Spinal cord (tissue), 10 donors: ENCODE measurements around the gene KCNK4. TPM values are rescaled to one million over a fixed set of nuclear protein-coding genes. Genes with fewer than 3 reads are reported as not detected.

Source experiments
- DNase-seq, 6 donors: peaks; one replicate each; pipeline versions ENCODE4 v3.0.0 to v3.0.0-alpha.2; 2013 to 2015; ENCODE audit warnings: low spot score in 6 of 6, low read depth in 4 of 6
- H3K27ac ChIP-seq: one replicate; pipeline ENCODE4 v1.5.1; 2013; ENCODE audit warnings: low read depth, low read length, control low read depth
- H3K27me3 ChIP-seq: one replicate; pipeline ENCODE4 v1.6.1; 2013; ENCODE audit warnings: low read length; ENCODE audit not compliant: control insufficient read depth, insufficient read depth
- H3K36me3 ChIP-seq: one replicate; pipeline ENCODE4 v1.6.1; 2013; ENCODE audit warnings: low read length; ENCODE audit not compliant: control insufficient read depth, insufficient read depth
- H3K4me1 ChIP-seq: one replicate; pipeline ENCODE4 v1.6.1; 2013; ENCODE audit warnings: low read length; ENCODE audit not compliant: control insufficient read depth, insufficient read depth
- H3K4me3 ChIP-seq: one replicate; pipeline ENCODE4 v1.5.1; 2013; ENCODE audit warnings: low read depth, low read length, control low read depth
- H3K9me3 ChIP-seq: one replicate; pipeline ENCODE4 v1.6.1; 2013; ENCODE audit warnings: low read length; ENCODE audit not compliant: control insufficient read depth, insufficient read depth
- WGBS: methylation state at CpG from one replicate; pipeline ENCODE4 v1.1.5; 2013; ENCODE audit warnings: missing lambda C conversion rate; ENCODE audit not compliant: insufficient coverage; 5-methylcytosine and 5-hydroxymethylcytosine counted together
- polyA plus RNA-seq, 2 donors: library from polyadenylated mRNA; unstranded; fragments of 120-200 nt; gene quantifications; one replicate each; pipeline ENCODE4 v1.2.1, GENCODE V29; 2013; ENCODE audit not compliant: insufficient read length in 2 of 2
- total RNA-seq, 2 donors: library from RNA; depleted of rRNA in 1 of 2; stranded (reverse); fragments of 120-200 nt in 1 of 2; fragments of >200 nt in 1 of 2; gene quantifications; one replicate each; pipeline versions ENCODE4 v1.2.3 to v1.2.4, GENCODE V29; 2013 to 2014
- donor health status: healthy.

Gene KCNK4
- total and polyA plus RNA-seq, 4 donors: 1.0 to 7.8 (median 4.8) TPM

DNA sequence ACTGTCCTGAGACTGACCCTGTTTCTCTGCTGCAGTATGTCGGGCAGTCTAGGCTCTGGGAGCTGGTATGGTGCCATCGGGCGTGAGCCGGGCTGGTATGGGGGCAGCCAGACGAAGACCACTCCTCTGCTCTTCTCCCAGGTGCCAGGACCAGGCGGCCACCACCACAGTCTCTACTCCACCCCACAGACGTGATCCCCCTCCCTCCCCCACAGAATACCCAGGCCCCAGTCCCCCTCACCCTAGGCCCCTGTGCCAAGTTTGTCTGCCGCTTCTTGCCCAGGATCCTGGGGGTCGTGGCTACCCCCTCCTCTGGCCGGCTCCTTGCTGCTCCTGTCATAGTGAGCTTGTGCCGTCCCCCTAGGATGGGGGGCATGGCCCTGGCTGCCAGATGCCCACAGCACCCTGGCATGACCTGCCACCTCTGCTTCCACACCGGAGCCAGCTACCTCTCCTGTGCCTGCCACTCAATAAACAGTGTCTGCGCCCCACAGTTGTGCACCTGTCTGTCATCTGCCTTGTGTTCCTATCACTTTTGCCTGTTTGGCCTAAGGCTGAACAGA lies 2.0 kb upstream of the KCNK4 start:
- H3K9me3 ChIP-seq: no peaks in the 10 kb centered on the region
- WGBS: 91% methylated on average over 13 of the region's 13 CpGs
- no peak overlapping the region for H3K4me3 ChIP-seq
- H3K4me1 ChIP-seq: peaks cover 53% of the 10 kb centered on the region
- peaks cover 33% of the 10 kb centered on the region for H3K36me3 ChIP-seq
- H3K27me3 ChIP-seq: peaks cover 29% of the 10 kb centered on the region
- no peak overlapping the region for H3K27ac ChIP-seq
- no peak for DNase-seq

GRCh38 chr11:64290352-64291261 lies 495 bp upstream of the KCNK4 start:
- Histone ChIP-seq H3K4me1 (peaks cover 59% of the 10 kb centered on the region), H3K4me3 (peak overlapping the region; percentile 18), H3K9me3 (no peaks in the 10 kb centered on the region), H3K36me3 (peaks cover 33% of the 10 kb centered on the region), H3K27ac (no peak overlapping the region), H3K27me3 (peaks cover 38% of the 10 kb centered on the region)
- WGBS: 34% methylated on average over 9 of the region's 10 CpGs
- no peak for DNase-seq

DNA sequence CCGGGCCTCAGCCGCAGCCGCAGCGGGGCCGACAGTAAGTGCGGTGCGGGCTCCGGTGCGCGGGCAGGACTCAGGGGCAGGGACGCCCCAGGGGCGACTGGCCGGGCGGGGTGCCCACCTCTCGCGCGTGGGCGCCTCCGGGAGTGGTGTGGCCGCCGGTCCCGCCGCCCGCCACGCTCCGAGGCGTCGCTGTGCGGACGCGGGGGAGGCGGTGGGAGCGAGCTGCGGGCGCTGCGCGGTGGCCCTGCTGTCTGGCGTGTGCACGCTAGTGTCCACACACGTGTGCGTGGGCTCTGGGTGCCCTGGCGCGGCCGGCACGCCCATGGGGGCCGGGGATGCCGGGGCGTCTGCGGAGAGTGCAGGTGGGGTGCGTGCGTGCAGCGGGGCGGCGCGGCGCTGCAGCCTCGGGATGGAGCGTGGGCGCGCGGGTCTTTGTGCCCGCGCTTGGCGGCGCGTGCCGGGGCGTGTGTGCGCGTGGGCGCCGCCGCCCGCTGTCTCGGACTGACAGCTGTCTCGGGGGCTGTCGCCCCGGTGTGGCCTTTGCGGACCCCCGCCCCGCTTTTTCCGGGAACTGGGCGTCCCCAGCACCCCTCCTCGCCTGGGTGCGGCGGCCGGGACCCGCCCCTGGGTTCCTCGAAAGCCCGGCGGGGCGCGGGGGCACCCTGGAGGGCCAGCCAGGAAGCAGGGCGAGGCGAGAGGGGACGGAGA lies 804 bp downstream of the KCNK4 start:
- no peaks in the 10 kb centered on the region for H3K9me3 ChIP-seq
- peak overlapping the region; percentile 20 for H3K4me3 ChIP-seq
- peaks cover 51% of the 10 kb centered on the region for H3K27me3 ChIP-seq
- peaks cover 29% of the 10 kb centered on the region for H3K36me3 ChIP-seq
- peak in 2 of 6 donors; percentile 77 to 82 for DNase-seq
- H3K27ac ChIP-seq: no peak overlapping the region
- under 1% methylated on average over 96 of the region's 96 CpGs for WGBS
- H3K4me1 ChIP-seq: peaks cover 50% of the 10 kb centered on the region

- Histone ChIP-seq H3K4me1 (peaks cover 48% of the 10 kb centered on the region), H3K4me3 (peak overlapping the region; percentile 20), H3K9me3 (no peaks in the 10 kb centered on the region), H3K27ac (no peak overlapping the region), H3K27me3 (peaks cover 59% of the 10 kb centered on the region), H3K36me3 (peaks cover 25% of the 10 kb centered on the region)
- WGBS: 23% methylated on average over 30 of the region's 42 CpGs
- peak in 1 of 6 donors; percentile 25 for DNase-seq
These were observed 1.6 kb downstream of the KCNK4 start for GRCh38 chr11:64292460-64293254.

- H3K27me3 ChIP-seq: peaks cover 80% of the 10 kb centered on the region
- WGBS: 54% methylated on average over 2 of the region's 3 CpGs
- H3K36me3 ChIP-seq: peaks cover 10% of the 10 kb centered on the region
- DNase-seq: peak in 1 of 6 donors; percentile 32
- no peak overlapping the region for H3K27ac ChIP-seq
- no peak overlapping the region for H3K4me3 ChIP-seq
- peaks cover 57% of the 10 kb centered on the region for H3K4me1 ChIP-seq
- no peaks in the 10 kb centered on the region for H3K9me3 ChIP-seq
These were observed 3.7 kb downstream of the KCNK4 start for GRCh38 chr11:64294774-64295173.

DNA sequence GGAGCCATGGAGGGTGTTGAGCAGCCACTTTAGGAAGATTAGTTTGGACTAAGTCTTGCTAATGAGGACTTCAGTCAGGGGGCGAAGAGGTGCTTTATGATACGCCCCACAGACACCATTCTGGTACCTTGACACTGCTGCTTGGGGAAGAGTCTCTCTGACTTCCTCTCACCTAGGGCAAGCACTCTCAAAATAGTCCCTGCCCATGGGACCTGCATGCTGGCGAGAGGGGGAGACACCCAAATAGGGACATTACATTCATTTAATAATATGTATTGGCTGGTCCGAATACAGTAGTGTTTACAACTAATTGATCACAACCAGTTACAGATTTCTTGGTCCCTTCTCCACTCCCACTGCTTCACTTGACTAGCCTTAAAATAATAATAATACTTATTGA lies 4.7 kb downstream of the KCNK4 start:
- Histone ChIP-seq H3K9me3 (no peaks in the 10 kb centered on the region), H3K4me1 (peaks cover 65% of the 10 kb centered on the region), H3K4me3 (no peak overlapping the region), H3K27me3 (peaks cover 83% of the 10 kb centered on the region), H3K27ac (no peak overlapping the region), H3K36me3 (peaks cover 10% of the 10 kb centered on the region)
- no peak for DNase-seq
- no CpG with 5 or more reads among the region's 4 CpGs for WGBS

DNA sequence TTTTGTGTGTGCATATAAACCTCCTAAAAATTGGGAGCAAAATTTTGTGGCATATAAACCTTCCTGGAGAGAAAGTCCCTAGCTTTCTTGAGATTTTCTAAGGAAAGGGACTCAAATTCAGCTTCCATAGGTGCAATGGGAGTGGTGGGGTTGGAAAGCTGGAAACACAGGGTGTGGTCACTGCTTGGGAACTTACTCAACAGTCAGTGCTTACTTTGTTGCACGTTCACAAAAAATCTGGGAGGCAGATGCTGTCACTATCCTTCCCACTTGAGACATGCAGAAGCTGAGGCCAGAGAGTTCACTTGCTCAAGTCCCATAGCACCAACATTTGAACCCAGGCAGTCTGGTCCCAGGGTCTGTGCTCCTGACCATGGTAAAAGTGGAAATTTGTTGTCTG lies 5.1 kb downstream of the KCNK4 start:
- Histone ChIP-seq H3K27me3 (peaks cover 82% of the 10 kb centered on the region), H3K9me3 (no peaks in the 10 kb centered on the region), H3K4me1 (peaks cover 65% of the 10 kb centered on the region), H3K27ac (no peak overlapping the region), H3K4me3 (no peak overlapping the region), H3K36me3 (peaks cover 8% of the 10 kb centered on the region)
- 33% methylated on average over 1 of the region's 1 CpG for WGBS
- DNase-seq: no peak

DNA sequence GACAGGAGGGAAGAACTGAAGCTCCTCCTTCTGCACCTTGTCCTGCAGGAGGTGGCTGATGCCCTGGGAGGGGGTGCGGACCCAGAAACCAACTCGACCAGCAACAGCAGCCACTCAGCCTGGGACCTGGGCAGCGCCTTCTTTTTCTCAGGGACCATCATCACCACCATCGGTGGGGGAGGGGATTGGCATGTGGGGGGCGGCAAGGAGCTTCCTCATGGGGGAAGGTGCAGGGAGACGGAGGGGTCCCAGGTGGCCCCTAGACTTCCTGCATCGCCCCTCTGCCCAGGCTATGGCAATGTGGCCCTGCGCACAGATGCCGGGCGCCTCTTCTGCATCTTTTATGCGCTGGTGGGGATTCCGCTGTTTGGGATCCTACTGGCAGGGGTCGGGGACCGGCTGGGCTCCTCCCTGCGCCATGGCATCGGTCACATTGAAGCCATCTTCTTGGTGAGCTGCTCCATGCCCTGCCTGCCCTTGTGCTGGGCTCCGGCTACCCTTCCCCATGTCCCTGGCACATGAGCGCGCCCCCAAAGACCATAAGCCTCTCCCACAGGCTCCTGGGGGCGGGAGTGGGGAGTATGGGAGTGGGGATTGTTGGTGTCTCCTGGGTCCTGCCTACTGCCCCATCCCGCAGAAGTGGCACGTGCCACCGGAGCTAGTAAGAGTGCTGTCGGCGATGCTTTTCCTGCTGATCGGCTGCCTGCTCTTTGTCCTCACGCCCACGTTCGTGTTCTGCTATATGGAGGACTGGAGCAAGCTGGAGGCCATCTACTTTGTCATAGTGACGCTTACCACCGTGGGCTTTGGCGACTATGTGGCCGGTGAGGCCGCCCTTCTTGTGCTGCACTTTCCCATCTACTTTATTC lies 6.0 kb downstream of the KCNK4 start:
- 23% methylated on average over 28 of the region's 34 CpGs for WGBS
- H3K4me3 ChIP-seq: no peak overlapping the region
- H3K27me3 ChIP-seq: peaks cover 89% of the 10 kb centered on the region
- no peaks in the 10 kb centered on the region for H3K9me3 ChIP-seq
- H3K36me3 ChIP-seq: peaks cover 8% of the 10 kb centered on the region
- H3K4me1 ChIP-seq: peaks cover 68% of the 10 kb centered on the region
- no peak for DNase-seq
- H3K27ac ChIP-seq: no peak overlapping the region
